CD14-positive monocyte (primary cell): ENCODE measurements around the gene SAP30BP. TPM values are rescaled to one million over a fixed set of nuclear protein-coding genes. Genes with fewer than 3 reads are reported as not detected.

Source experiments
- DNase-seq, 3 donors: peaks; one replicate each; pipeline ENCODE4 v3.0.0-alpha.2; 2011 to 2022
- H2AFZ ChIP-seq: 2 replicates; pipeline ENCODE4 v1.6.0; 2012; ENCODE audit warnings: mild to moderate bottlenecking, low read depth, low read length, inconsistent platforms; ENCODE audit not compliant: insufficient read depth, poor library complexity, severe bottlenecking
- H3K27ac ChIP-seq, 2 donors: 1 replicate in 1 of 2; 2 replicates in 1 of 2; pipeline ENCODE4 v1.5.1; 2012 to 2013; ENCODE audit warnings: low read length in 2 of 2, control low read depth in 1 of 2, inconsistent platforms in 1 of 2, low read depth in 1 of 2, mild to moderate bottlenecking in 1 of 2
- H3K27me3 ChIP-seq, 2 donors: one replicate each; pipeline versions ENCODE4 v1.6.0 to v1.6.1; 2011 to 2013; ENCODE audit warnings: low read length in 2 of 2; ENCODE audit not compliant: control insufficient read depth in 2 of 2, insufficient read depth in 2 of 2
- H3K36me3 ChIP-seq, 2 donors: replicated peaks in 1 of 2; 1 replicate in 1 of 2; 2 replicates in 1 of 2; pipeline versions ENCODE4 v1.5.1 to v1.6.1; 2012 to 2013; ENCODE audit warnings: low read length in 2 of 2, control low read depth in 1 of 2, inconsistent platforms in 1 of 2, mild to moderate bottlenecking in 1 of 2; ENCODE audit not compliant: insufficient read depth in 2 of 2, control insufficient read depth in 1 of 2
- H3K4me1 ChIP-seq, 2 donors: 1 replicate in 1 of 2; 2 replicates in 1 of 2; pipeline versions ENCODE4 v1.5.1 to v1.6.1; 2012 to 2013; ENCODE audit warnings: low read length in 2 of 2, control low read depth in 1 of 2, inconsistent platforms in 1 of 2, mild to moderate bottlenecking in 1 of 2, moderate library complexity in 1 of 2; ENCODE audit not compliant: insufficient read depth in 2 of 2, control insufficient read depth in 1 of 2
- H3K4me2 ChIP-seq: replicated peaks from 2 replicates; pipeline ENCODE3; 2012; ENCODE audit warnings: low read length, moderate library complexity, mild to moderate bottlenecking; ENCODE audit not compliant: poor library complexity, severe bottlenecking; ENCODE audit errors: extremely low read depth
- H3K4me3 ChIP-seq, 3 experiments: fragments of 200-600 bp in 1 of 3; sonication (generic) in 1 of 3; replicated peaks in 1 of 3; 1 replicate in 2 of 3; 2 replicates in 1 of 3; pipeline ENCODE4 v1.5.1; 2011 to 2013; ENCODE audit warnings: low read length in 3 of 3, mild to moderate bottlenecking in 3 of 3, control low read depth in 2 of 3, low read depth in 2 of 3, inconsistent platforms in 1 of 3, moderate library complexity in 1 of 3
- H3K79me2 ChIP-seq: 2 replicates; pipeline ENCODE4 v1.6.0; 2012; ENCODE audit warnings: mild to moderate bottlenecking, control low read depth, inconsistent platforms, low read length, moderate library complexity; ENCODE audit not compliant: insufficient read depth
- H3K9ac ChIP-seq: 2 replicates; pipeline ENCODE4 v1.6.0; 2017; ENCODE audit warnings: low read length, mild to moderate bottlenecking; ENCODE audit not compliant: insufficient read depth, poor library complexity, severe bottlenecking
- H3K9me3 ChIP-seq, 2 donors: replicated peaks in 1 of 2; 1 replicate in 1 of 2; 2 replicates in 1 of 2; pipeline versions ENCODE4 v1.5.1 to v1.6.1; 2012 to 2013; ENCODE audit warnings: low read length in 2 of 2, control low read depth in 1 of 2; ENCODE audit not compliant: control insufficient read depth in 1 of 2, insufficient read depth in 1 of 2
- H4K20me1 ChIP-seq: 2 replicates; pipeline ENCODE4 v1.6.0; 2012; ENCODE audit warnings: mild to moderate bottlenecking, low read length, control low read depth, moderate library complexity; ENCODE audit not compliant: insufficient read depth
- H3K27ac Mint-ChIP-seq, 7 donors: one replicate each; pipeline ENCODE4 v1.8.0; 2020; ENCODE audit warnings: mild to moderate bottlenecking in 7 of 7, mixed read lengths in 7 of 7, moderate library complexity in 6 of 7, inconsistent platforms in 2 of 7
- H3K27me3 Mint-ChIP-seq, 3 donors: one replicate each; pipeline ENCODE4 v1.8.0; 2021 to 2022; ENCODE audit warnings: low read depth in 3 of 3, mild to moderate bottlenecking in 3 of 3, mixed read lengths in 3 of 3, moderate library complexity in 3 of 3, inconsistent platforms in 1 of 3
- H3K36me3 Mint-ChIP-seq, 2 donors: one replicate each; pipeline ENCODE4 v1.8.0; 2020; ENCODE audit warnings: mixed read lengths in 2 of 2, inconsistent platforms in 1 of 2, mild to moderate bottlenecking in 1 of 2
- H3K4me1 Mint-ChIP-seq: one replicate; pipeline ENCODE4 v1.8.0; 2020; ENCODE audit warnings: mild to moderate bottlenecking, mixed read lengths
- H3K4me3 Mint-ChIP-seq, 2 donors: one replicate each; pipeline ENCODE4 v1.8.0; 2020; ENCODE audit warnings: mild to moderate bottlenecking in 2 of 2, mixed read lengths in 2 of 2, moderate library complexity in 1 of 2
- H3K9me3 Mint-ChIP-seq, 7 donors: one replicate each; pipeline ENCODE4 v1.8.0; 2020 to 2022; ENCODE audit warnings: mixed read lengths in 7 of 7, mild to moderate bottlenecking in 6 of 7, moderate library complexity in 6 of 7, inconsistent platforms in 2 of 7
- CTCF ChIP-seq: fragments of 200-600 bp; IDR thresholded peaks from one replicate; pipeline ENCODE4 v1.8.0; 2022; ENCODE audit warnings: antibody characterized with exemption, mild to moderate bottlenecking
- WGBS: methylation state at CpG from one replicate; pipeline ENCODE4 v1.1.5; 2013; ENCODE audit warnings: missing lambda C conversion rate; ENCODE audit not compliant: insufficient coverage; 5-methylcytosine and 5-hydroxymethylcytosine counted together
- intact Hi-C, 2 donors: fragments of 100-400 bp; cut with micrococcal nuclease; formaldehyde crosslinking; loops; one replicate each; pipeline versions ENCODE4 v1.15.0 to v1.15.1; 2023
- polyA plus RNA-seq, 3 donors: library from polyadenylated mRNA; depleted of rRNA in 1 of 3; unstranded in 2 of 3; stranded (reverse) in 1 of 3; fragments of 300-500 nt in 2 of 3; fragments of >200 nt in 1 of 3; fragmentation: Illumina TruSeq in 2 of 3; gene quantifications; 1 replicate in 2 of 3; 2 replicates in 1 of 3; pipeline ENCODE4 v1.2.3, GENCODE V29; 2012 to 2021

Gene SAP30BP
- polyA plus RNA-seq, 3 donors: 43.8 to 130 (median 61.6) TPM

DNA sequence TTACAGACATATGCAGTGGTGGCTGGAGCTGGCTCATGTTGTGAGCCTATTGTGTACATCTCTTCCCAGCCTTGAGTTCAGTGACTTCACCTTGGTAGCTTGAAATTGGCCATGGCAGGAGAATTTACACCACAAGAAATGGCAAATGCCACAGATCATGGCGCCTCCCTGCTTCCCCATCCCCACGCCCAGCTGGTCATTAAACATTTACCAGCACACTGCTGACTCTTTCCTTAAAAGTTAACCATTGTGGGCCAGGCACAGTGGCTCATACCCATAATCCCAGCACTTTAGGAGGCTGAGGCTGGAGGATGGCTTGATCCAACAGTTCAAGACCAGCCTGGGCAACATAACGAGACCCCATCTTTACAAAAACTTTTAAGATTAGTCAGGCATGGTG is 31.5 kb downstream of the SAP30BP start:
- no peak overlapping the region for H3K27ac Mint-ChIP-seq
- intact Hi-C loops: no loop called here
- H3K36me3 Mint-ChIP-seq: peaks cover 90 to 95% of the 10 kb centered on the region in 2 donors

GRCh38 chr17:75701288-75701687 is 34.1 kb downstream of the SAP30BP start:
- Histone ChIP-seq H3K36me3 (peaks cover 82 to 100% of the 10 kb centered on the region in 2 donors), H3K4me2 (no peak overlapping the region), H3K9ac (no peak overlapping the region), H3K4me3 (no peak overlapping the region), H3K79me2 (no peaks in the 10 kb centered on the region), H2AFZ (no peak overlapping the region), H3K27ac (no peak overlapping the region), H3K9me3 (no peaks in the 10 kb centered on the region), H3K4me1 (no peaks in the 10 kb centered on the region), H3K27me3 (no peaks in the 10 kb centered on the region), H4K20me1 (peaks cover 25% of the 10 kb centered on the region)
- Mint-ChIP-seq H3K9me3 (no peaks in the 10 kb centered on the region), H3K4me1 (no peaks in the 10 kb centered on the region), H3K36me3 (peaks cover 90 to 95% of the 10 kb centered on the region in 2 donors), H3K4me3 (no peak overlapping the region), H3K27ac (peak overlapping the region in 1 of 7 donors; percentile 32), H3K27me3 (peaks cover 0 to 2% (median 0%) of the 10 kb centered on the region in 3 donors)
- intact Hi-C loops: no loop called here
- WGBS: 100% methylated on average over 4 of the region's 10 CpGs
- no peak for TF ChIP-seq CTCF
- DNase-seq: no peak

More for the DNA sequence above, 31.5 kb downstream of the SAP30BP start:
- Mint-ChIP-seq H3K27me3 (no peaks in the 10 kb centered on the region), H3K9me3 (no peaks in the 10 kb centered on the region), H3K4me1 (no peaks in the 10 kb centered on the region), H3K4me3 (no peak overlapping the region)
- no peak overlapping the region for H3K4me2 ChIP-seq
- WGBS: 100% methylated on average over 2 of the region's 3 CpGs
- no peak overlapping the region for H3K4me3 ChIP-seq
- TF ChIP-seq CTCF: no peak
- H3K9ac ChIP-seq: no peak overlapping the region
- peaks cover 27% of the 10 kb centered on the region for H4K20me1 ChIP-seq
- H3K9me3 ChIP-seq: no peaks in the 10 kb centered on the region
- H3K27ac ChIP-seq: no peak overlapping the region
- H3K79me2 ChIP-seq: peaks cover 9% of the 10 kb centered on the region
- no peak overlapping the region for H2AFZ ChIP-seq
- H3K27me3 ChIP-seq: no peaks in the 10 kb centered on the region
- H3K36me3 ChIP-seq: peaks cover 80 to 100% of the 10 kb centered on the region in 2 donors
- H3K4me1 ChIP-seq: no peaks in the 10 kb centered on the region
- no peak for DNase-seq
